HL-60 (cell line): ENCODE data around the gene ZFYVE27.
"Not testable (repeated sequence)": the region's sequence is repeated elsewhere in the genome, so short reads cannot be mapped to it uniquely, and the experiment has no call there.

ENCODE experiments used
- CTCF ChIP-seq: IDR thresholded peaks from one replicate; pipeline ENCODE4 v1.5.1; 2011; ENCODE audit warnings: low read length, control low read depth, inconsistent platforms; ENCODE audit not compliant: insufficient read depth
- GABPA ChIP-seq: IDR thresholded peaks from 2 replicates; pipeline ENCODE4 v1.6.1; 2012; ENCODE audit warnings: low read depth
- POLR2AphosphoS5 ChIP-seq: IDR thresholded peaks from 2 replicates; pipeline ENCODE4 v1.6.1; 2012; ENCODE audit warnings: low read depth
- REST ChIP-seq: IDR thresholded peaks from 2 replicates; pipeline ENCODE4 v1.6.1; 2012; ENCODE audit warnings: low read depth; ENCODE audit not compliant: insufficient replicate concordance

GRCh38 chr10:97698072-97698655 lies 38.8 kb upstream of the ZFYVE27 start:
- TF ChIP-seq CTCF, GABPA, POLR2AphosphoS5, REST: not testable (repeated sequence)
